WTC11 (cell line): ENCODE data around the gene SPEN. TPM values are rescaled to one million over a fixed set of nuclear protein-coding genes. Genes with fewer than 3 reads are reported as not detected.

Source experiments
- ATAC-seq: fragments of 200-7000 bp; cut with Tn5 transposase; 2 replicates; pipeline ENCODE4 v1.10.0; 2021; ENCODE audit warnings: mild to moderate bottlenecking, moderate library complexity
- CTCF ChIA-PET: fragments of 300-600 bp; sonication (Branson Sonifier 250); formaldehyde crosslinking; loops from one replicate; lab custom pipeline; 2021; ENCODE audit warnings: antibody characterized with exemption; lab: Charles Lee
- POLR2A ChIA-PET: fragments of 350-600 bp; sonication (Branson Sonifier 250); formaldehyde crosslinking; loops from one replicate; lab custom pipeline; 2021; ENCODE audit warnings: antibody characterized with exemption; lab: Charles Lee
- DNase-seq: peaks from one replicate; pipeline ENCODE4 v3.0.0; 2021; ENCODE audit warnings: low spot score
- H3K27ac Mint-ChIP-seq: 2 replicates; pipeline ENCODE4 v1.8.0; 2021; ENCODE audit warnings: mixed read lengths
- H3K27me3 Mint-ChIP-seq: 2 replicates; pipeline ENCODE4 v1.8.0; 2021; ENCODE audit warnings: low read depth, mild to moderate bottlenecking, moderate library complexity, mixed read lengths
- H3K36me3 Mint-ChIP-seq: 2 replicates; pipeline ENCODE4 v1.8.0; 2021; ENCODE audit warnings: mixed read lengths
- H3K4me1 Mint-ChIP-seq: 2 replicates; pipeline ENCODE4 v1.8.0; 2022; ENCODE audit warnings: mixed read lengths
- H3K4me3 Mint-ChIP-seq: 2 replicates; pipeline ENCODE4 v1.8.0; 2021; ENCODE audit warnings: mild to moderate bottlenecking, moderate library complexity, mixed read lengths
- H3K9me3 Mint-ChIP-seq: 2 replicates; pipeline ENCODE4 v1.8.0; 2021; ENCODE audit warnings: mixed read lengths
- ARID4B ChIP-seq: sonication (generic); formaldehyde crosslinking; IDR thresholded peaks from 2 replicates; pipeline ENCODE4 v1.8.0; 2023; ENCODE audit warnings: missing genetic modification reagents, mild to moderate bottlenecking, borderline replicate concordance
- ATF2 ChIP-seq: sonication (generic); formaldehyde crosslinking; IDR thresholded peaks from 2 replicates; pipeline ENCODE4 v1.8.1; 2022; ENCODE audit warnings: low read depth, missing genetic modification reagents, borderline replicate concordance
- CDX4 ChIP-seq: fragments of 250-450 bp; sonication (Bioruptor Pico); IDR thresholded peaks from 2 replicates; pipeline ENCODE4 v1.9.0; 2021; ENCODE audit warnings: moderate library complexity, mild to moderate bottlenecking, inconsistent platforms, borderline replicate concordance
- CREB1 ChIP-seq: sonication (generic); formaldehyde crosslinking; IDR thresholded peaks from 2 replicates; pipeline ENCODE4 v1.8.0; 2023; ENCODE audit warnings: mild to moderate bottlenecking, missing genetic modification reagents
- E2F4 ChIP-seq: sonication (generic); formaldehyde crosslinking; IDR thresholded peaks from 2 replicates; pipeline ENCODE4 v1.8.1; 2022; ENCODE audit warnings: low read depth, mild to moderate bottlenecking, moderate library complexity, missing genetic modification reagents, borderline replicate concordance
- FOXP1 ChIP-seq: sonication (generic); formaldehyde crosslinking; IDR thresholded peaks from 2 replicates; pipeline ENCODE4 v1.8.0; 2022; ENCODE audit warnings: missing genetic modification reagents, mild to moderate bottlenecking, moderate library complexity, borderline replicate concordance
- HMGA2 ChIP-seq: fragments of 250-450 bp; sonication (Bioruptor Pico); IDR thresholded peaks from 2 replicates; pipeline ENCODE4 v1.4.0; 2021; ENCODE audit warnings: mild to moderate bottlenecking, moderate library complexity
- MAX ChIP-seq: sonication (generic); formaldehyde crosslinking; IDR thresholded peaks from 2 replicates; pipeline ENCODE4 v1.8.0; 2022; ENCODE audit warnings: mild to moderate bottlenecking, missing genetic modification reagents
- MXD4 ChIP-seq: fragments of 250-450 bp; sonication (Bioruptor Pico); IDR thresholded peaks from 2 replicates; pipeline ENCODE4 v1.8.0; 2021; ENCODE audit warnings: mild to moderate bottlenecking, moderate library complexity, borderline replicate concordance
- PREB ChIP-seq: sonication (generic); formaldehyde crosslinking; IDR thresholded peaks from 2 replicates; pipeline ENCODE4 v1.8.1; 2022; ENCODE audit warnings: mild to moderate bottlenecking, missing genetic modification reagents, moderate library complexity, borderline replicate concordance
- RORB ChIP-seq: fragments of 250-450 bp; sonication (Bioruptor Pico); IDR thresholded peaks from 2 replicates; pipeline ENCODE4 v1.9.0; 2021; ENCODE audit warnings: mild to moderate bottlenecking
- SMAD4 ChIP-seq: sonication (generic); formaldehyde crosslinking; IDR thresholded peaks from 2 replicates; pipeline ENCODE4 v1.8.0; 2022; ENCODE audit warnings: mild to moderate bottlenecking, missing genetic modification reagents
- SP1 ChIP-seq: sonication (generic); formaldehyde crosslinking; conservative IDR thresholded peaks from 2 replicates; pipeline ENCODE4 v1.8.1; 2022; ENCODE audit warnings: missing genetic modification reagents
- TEAD4 ChIP-seq: sonication (generic); formaldehyde crosslinking; IDR thresholded peaks from 2 replicates; pipeline ENCODE4 v1.8.0; 2022; ENCODE audit warnings: mild to moderate bottlenecking, missing genetic modification reagents
- ZMAT4 ChIP-seq: fragments of 250-450 bp; sonication (Bioruptor Pico); IDR thresholded peaks from 2 replicates; pipeline ENCODE4 v1.9.0; 2021; ENCODE audit warnings: mild to moderate bottlenecking
- ZNF263 ChIP-seq: sonication (generic); formaldehyde crosslinking; IDR thresholded peaks from 2 replicates; pipeline ENCODE4 v1.8.1; 2022; ENCODE audit warnings: low read depth, mild to moderate bottlenecking, moderate library complexity, missing genetic modification reagents
- ZNF425 ChIP-seq: fragments of 250-450 bp; sonication (Bioruptor Pico); conservative IDR thresholded peaks from 2 replicates; pipeline ENCODE4 v1.9.0; 2021; ENCODE audit warnings: mild to moderate bottlenecking
- total RNA-seq: library from RNA; stranded (reverse); gene quantifications from 3 replicates; pipeline ENCODE4 v1.2.3, GENCODE V29; 2021
- TF ChIP-seq, protein P1 (sequence below): sonication (generic); formaldehyde crosslinking; conservative IDR thresholded peaks from 2 replicates; pipeline ENCODE4 v1.8.1; 2022; ENCODE audit warnings: mild to moderate bottlenecking, missing genetic modification reagents

Gene SPEN
- total RNA-seq, 1 experiment from 2014 or later: 48.8 TPM

- TF ChIP-seq ARID4B (CRISPR knock-in tag): no peak
- no peak for TF ChIP-seq ZMAT4
- no peak for TF ChIP-seq CDX4 (CRISPR knock-in tag)
- TF ChIP-seq ATF2 (CRISPR knock-in tag): no peak
- TF ChIP-seq ZNF263: no peak
These were observed 14.3 kb upstream of the SPEN start (continued) for GRCh38 chr1:15833069-15833679.

GRCh38 chr1:15833842-15834405 is 13.6 kb upstream of the SPEN start:
- H3K9me3 Mint-ChIP-seq: no peaks in the 10 kb centered on the region
- TF ChIP-seq SMAD4: no peak
- TF ChIP-seq SP1: no peak
- TF ChIP-seq CREB1: no peak
- no peak for TF ChIP-seq TEAD4 (CRISPR knock-in tag)
- TF ChIP-seq MAX (CRISPR knock-in tag): no peak
- no peak for TF ChIP-seq PREB (CRISPR knock-in tag)
- no peak for TF ChIP-seq FOXP1 (CRISPR knock-in tag)
- no peak for TF ChIP-seq HMGA2
- TF ChIP-seq MXD4 (CRISPR knock-in tag): no peak
- no peak for TF ChIP-seq E2F4 (CRISPR knock-in tag)
- TF ChIP-seq ZNF425: no peak
- TF ChIP-seq, protein P1, sequence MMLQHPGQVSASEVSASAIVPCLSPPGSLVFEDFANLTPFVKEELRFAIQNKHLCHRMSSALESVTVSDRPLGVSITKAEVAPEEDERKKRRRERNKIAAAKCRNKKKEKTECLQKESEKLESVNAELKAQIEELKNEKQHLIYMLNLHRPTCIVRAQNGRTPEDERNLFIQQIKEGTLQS (CRISPR knock-in tag): no peak
- no peak for TF ChIP-seq RORB (CRISPR knock-in tag)
- peaks cover 7% of the 10 kb centered on the region for H3K36me3 Mint-ChIP-seq
- H3K4me1 Mint-ChIP-seq: peaks cover 46% of the 10 kb centered on the region
- ATAC-seq: no peak
- peak overlapping the region; percentile 100 for H3K27ac Mint-ChIP-seq
- no peak for DNase-seq
- ChIA-PET CTCF (interaction anchor here (0.5 to 2.1 kb wide), 8 partner anchors 13 to 1514 kb away, joined by 3 to 32 read pairs (median 4); partner anchors contain the start of gene SPEN), POLR2A (interaction anchor here (0.6 to 2.7 kb wide), 12 partner anchors 10 to 416 kb away, joined by 3 to 50 read pairs (median 4); partner anchors contain the start of gene SPEN)
- H3K4me3 Mint-ChIP-seq: peak overlapping the region; percentile 89
- no peaks in the 10 kb centered on the region; the same call in 1 of the 2 replicates for H3K27me3 Mint-ChIP-seq
